Choroid plexus epithelial cell (primary cell): Measurements from ENCODE around the gene TCOF1.

Experiments used
- DNase-seq: peaks from one replicate; pipeline ENCODE4 v3.0.0-alpha.2; 2010; ENCODE audit warnings: low read depth
- H3K4me3 ChIP-seq: 2 replicates; pipeline ENCODE4 v1.5.1; 2011; ENCODE audit warnings: low read depth, mild to moderate bottlenecking, control low read depth, low read length, moderate library complexity
- CTCF ChIP-seq: conservative IDR thresholded peaks from 2 replicates; pipeline ENCODE4 v1.5.1; 2011; ENCODE audit warnings: low read depth, mild to moderate bottlenecking, control low read depth, inconsistent platforms, low read length, moderate library complexity

The TCOF1 gene

GRCh38 chr5:150406103-150406722, 48.7 kb downstream of the TCOF1 start:
- H3K4me3 ChIP-seq = no peak overlapping the region
- no peak for TF ChIP-seq CTCF
- DNase-seq = no peak

- no peak for TF ChIP-seq CTCF
- H3K4me3 ChIP-seq = no peak overlapping the region
- no peak for DNase-seq
Measured at GRCh38 chr5:150406723-150407095, 49.2 kb downstream of the TCOF1 start.

GRCh38 chr5:150407096-150407720, 49.7 kb downstream of the TCOF1 start:
- no peak overlapping the region for H3K4me3 ChIP-seq
- DNase-seq = no peak
- no peak for TF ChIP-seq CTCF

- no peak overlapping the region for H3K4me3 ChIP-seq
- DNase-seq = no peak
- no peak for TF ChIP-seq CTCF
Measured at GRCh38 chr5:150408231-150408943, 50.9 kb downstream of the TCOF1 start.

GRCh38 chr5:150409638-150410523, 52.4 kb downstream of the TCOF1 start:
- peak; percentile 92 for DNase-seq
- no peak for TF ChIP-seq CTCF
- H3K4me3 ChIP-seq = no peak overlapping the region

GRCh38 chr5:150410524-150411244, 53.2 kb downstream of the TCOF1 start:
- H3K4me3 ChIP-seq = no peak overlapping the region
- peak; percentile 87 for DNase-seq
- TF ChIP-seq CTCF = no peak
